Activated naive CD4-positive, alpha-beta T cell treated with Interleukin-2 at 50 U/mL for 16 hours (primary cell): ENCODE measurements around the gene ATXN1.
"Not testable (repeated sequence)": the region's sequence is repeated elsewhere in the genome, so short reads cannot be mapped to it uniquely, and the experiment has no call there.

Source experiments
- DNase-seq: peaks from one replicate; pipeline ENCODE4 v3.0.0-alpha.2; 2020

Gene ATXN1

GRCh38 chr6:16402581-16402900 lies 358.7 kb downstream of the ATXN1 start:
- DNase-seq: no peak

- DNase-seq: no peak
These were observed 361.0 kb downstream of the ATXN1 start for GRCh38 chr6:16400248-16400760.

- DNase-seq: no peak
These were observed 361.6 kb downstream of the ATXN1 start for GRCh38 chr6:16399695-16400094.

- no peak for DNase-seq
These were observed 362.1 kb downstream of the ATXN1 start for GRCh38 chr6:16399158-16399557.

GRCh38 chr6:16398587-16398986 lies 362.7 kb downstream of the ATXN1 start:
- DNase-seq: no peak

- DNase-seq: no peak
These were observed 363.6 kb downstream of the ATXN1 start for GRCh38 chr6:16397623-16398022.

- no peak for DNase-seq
These were observed 364.6 kb downstream of the ATXN1 start for GRCh38 chr6:16396497-16397319.

GRCh38 chr6:16394632-16395031 lies 366.6 kb downstream of the ATXN1 start:
- no peak for DNase-seq

GRCh38 chr6:16393326-16393725 lies 367.9 kb downstream of the ATXN1 start:
- no peak for DNase-seq

GRCh38 chr6:16392010-16392409 lies 369.2 kb downstream of the ATXN1 start:
- DNase-seq: no peak

- DNase-seq: no peak
These were observed 369.8 kb downstream of the ATXN1 start for GRCh38 chr6:16391451-16391912.

- DNase-seq: not testable (repeated sequence)
These were observed 370.3 kb downstream of the ATXN1 start for GRCh38 chr6:16390909-16391450.

GRCh38 chr6:16389642-16390041 lies 371.6 kb downstream of the ATXN1 start:
- no peak for DNase-seq

- DNase-seq: no peak
These were observed 372.8 kb downstream of the ATXN1 start for GRCh38 chr6:16388488-16388887.

- no peak for DNase-seq
These were observed 375.2 kb downstream of the ATXN1 start for GRCh38 chr6:16386057-16386456.

- DNase-seq: no peak
These were observed 377.6 kb downstream of the ATXN1 start for GRCh38 chr6:16383607-16384206.

- DNase-seq: not testable (repeated sequence)
These were observed 379.3 kb downstream of the ATXN1 start for GRCh38 chr6:16381968-16382367.

GRCh38 chr6:16380220-16380809 lies 380.9 kb downstream of the ATXN1 start:
- no peak for DNase-seq

GRCh38 chr6:16378360-16378759 lies 382.9 kb downstream of the ATXN1 start:
- not testable (repeated sequence) for DNase-seq

- DNase-seq: no peak
These were observed 383.8 kb downstream of the ATXN1 start for GRCh38 chr6:16377470-16377869.

GRCh38 chr6:16375843-16376242 lies 385.4 kb downstream of the ATXN1 start:
- DNase-seq: no peak

- DNase-seq: no peak
These were observed 386.1 kb downstream of the ATXN1 start for GRCh38 chr6:16375206-16375605.

GRCh38 chr6:16374461-16375200 lies 386.6 kb downstream of the ATXN1 start:
- no peak for DNase-seq
